Caco-2 (cell line): ENCODE results near the gene WNT3A. TPM values are rescaled to one million over a fixed set of nuclear protein-coding genes. Genes with fewer than 3 reads are reported as not detected.

Experiments
- BruUV-seq: library from RNA; stranded (reverse); fragments of 400-500 nt; replicated peaks from 2 replicates; lab custom pipeline; 2021; lab: Mats Ljungman, UMichigan
- CTCF ChIA-PET: fragments of 300-600 bp; sonication (Branson Sonifier 250); formaldehyde crosslinking; loops from one replicate; lab custom pipeline; 2022; ENCODE audit warnings: antibody characterized with exemption; lab: Charles Lee
- POLR2A ChIA-PET: fragments of 300-600 bp; sonication (Branson Sonifier 250); formaldehyde crosslinking; loops from one replicate; lab custom pipeline; 2022; ENCODE audit warnings: antibody characterized with exemption; lab: Charles Lee
- DNase-seq, 2 experiments: peaks; one replicate each; pipeline versions ENCODE4 v3.0.0 to v3.0.0-alpha.2; 2020 to 2022
- H3K27me3 ChIP-seq: replicated peaks from 2 replicates; pipeline ENCODE4 v1.6.0; 2011; ENCODE audit warnings: low read length; ENCODE audit not compliant: control insufficient read depth, insufficient read depth
- H3K36me3 ChIP-seq: 2 replicates; pipeline ENCODE4 v1.5.1; 2011; ENCODE audit warnings: low read length; ENCODE audit not compliant: control insufficient read depth, insufficient read depth
- H3K4me1 ChIP-seq: fragments of 250-450 bp; sonication (Bioruptor Pico); 2 replicates; pipeline ENCODE4 v1.5.1; 2020; ENCODE audit warnings: mild to moderate bottlenecking
- H3K4me3 ChIP-seq: 2 replicates; pipeline ENCODE4 v1.5.1; 2011; ENCODE audit warnings: low read depth, mild to moderate bottlenecking, control low read depth, low read length
- H3K9me3 ChIP-seq: fragments of 250-450 bp; sonication (Bioruptor Pico); 2 replicates; pipeline ENCODE4 v1.5.1; 2020; ENCODE audit warnings: mild to moderate bottlenecking, moderate library complexity
- H3K27ac Mint-ChIP-seq: one replicate; pipeline ENCODE4 v1.8.0; 2022; ENCODE audit warnings: mixed read lengths; ENCODE audit not compliant: unreplicated experiment
- H3K27me3 Mint-ChIP-seq: one replicate; pipeline ENCODE4 v1.8.0; 2022; ENCODE audit warnings: mixed read lengths; ENCODE audit not compliant: insufficient read depth, unreplicated experiment
- H3K36me3 Mint-ChIP-seq: one replicate; pipeline ENCODE4 v1.8.0; 2022; ENCODE audit warnings: mild to moderate bottlenecking, mixed read lengths; ENCODE audit not compliant: insufficient read depth, unreplicated experiment
- H3K4me1 Mint-ChIP-seq: one replicate; pipeline ENCODE4 v1.8.0; 2022; ENCODE audit warnings: low read depth, mixed read lengths; ENCODE audit not compliant: unreplicated experiment
- H3K4me3 Mint-ChIP-seq: one replicate; pipeline ENCODE4 v1.8.0; 2022; ENCODE audit warnings: mild to moderate bottlenecking, moderate library complexity, mixed read lengths; ENCODE audit not compliant: unreplicated experiment
- H3K9me3 Mint-ChIP-seq: one replicate; pipeline ENCODE4 v1.8.0; 2022; ENCODE audit warnings: mixed read lengths; ENCODE audit not compliant: unreplicated experiment
- CTCF ChIP-seq, 2 experiments: fragments of 200-600 bp in 1 of 2; IDR thresholded peaks; 1 replicate in 1 of 2; 2 replicates in 1 of 2; pipeline versions ENCODE4 v1.5.1 to v1.8.0; 2011 to 2022; ENCODE audit warnings: antibody characterized with exemption in 1 of 2, control low read depth in 1 of 2, inconsistent platforms in 1 of 2, low read depth in 1 of 2, low read length in 1 of 2, mild to moderate bottlenecking in 1 of 2, moderate library complexity in 1 of 2; ENCODE audit not compliant: insufficient read depth in 1 of 2, severe bottlenecking in 1 of 2, unreplicated experiment in 1 of 2
- intact Hi-C: fragments of 100-400 bp; cut with micrococcal nuclease; formaldehyde crosslinking; loops from one replicate; pipeline ENCODE4 v1.10.0; 2022; ENCODE audit not compliant: unreplicated experiment
- total RNA-seq: library from RNA; stranded (reverse); gene quantifications from 2 replicates; pipeline ENCODE4 v1.2.3, GENCODE V29; 2022

Gene WNT3A
- total RNA-seq, 1 experiment from 2014 or later: 0.09 TPM

GRCh38 chr1:228047183-228047466 is 40.3 kb downstream of the WNT3A start:
- H3K36me3 Mint-ChIP-seq: no peaks in the 10 kb centered on the region
- no peak overlapping the region for H3K27ac Mint-ChIP-seq
- H3K9me3 ChIP-seq: no peaks in the 10 kb centered on the region
- no peaks in the 10 kb centered on the region for H3K9me3 Mint-ChIP-seq
- H3K4me1 Mint-ChIP-seq: no peaks in the 10 kb centered on the region
- H3K4me1 ChIP-seq: no peaks in the 10 kb centered on the region
- no peak overlapping the region for H3K4me3 ChIP-seq
- H3K27me3 Mint-ChIP-seq: no peaks in the 10 kb centered on the region
- no TSS peak for BruUV-seq
- intact Hi-C loops: no loop called here
- no peak for TF ChIP-seq CTCF (IDR thresholded peaks at IDR 0.05; ENCODE audit: insufficient read depth in 1 of 2, low read depth in 1 of 2, low read length in 1 of 2, severe bottlenecking in 1 of 2, unreplicated experiment in 1 of 2)
- H3K4me3 Mint-ChIP-seq: no peak overlapping the region
- no peak for DNase-seq
- ChIA-PET POLR2A (no interaction called here), CTCF (no interaction called here)
- H3K27me3 ChIP-seq: no peaks in the 10 kb centered on the region
- no peaks in the 10 kb centered on the region for H3K36me3 ChIP-seq

DNA sequence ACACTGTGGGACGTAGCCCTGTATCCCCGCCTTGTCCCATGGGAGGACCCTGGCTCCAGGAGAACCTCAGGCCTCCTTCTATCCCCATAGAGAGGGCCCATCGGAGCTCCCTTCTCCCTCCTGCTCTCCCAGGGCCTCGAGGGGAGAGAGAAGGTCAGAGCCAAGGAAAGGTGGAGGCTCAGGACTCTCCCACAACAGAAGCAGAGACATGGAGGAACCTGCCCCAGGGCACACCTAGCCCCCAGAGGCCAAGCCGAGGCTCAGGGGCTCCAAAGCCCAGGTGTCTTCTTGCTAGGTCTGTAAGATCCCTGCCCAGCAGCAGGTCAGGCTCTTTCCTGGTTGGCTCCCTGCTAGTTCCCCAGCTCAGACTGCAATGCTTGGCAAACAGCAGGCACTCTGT is 41.3 kb downstream of the WNT3A start:
- TF ChIP-seq CTCF (IDR thresholded peaks at IDR 0.05; ENCODE audit: insufficient read depth in 1 of 2, low read depth in 1 of 2, low read length in 1 of 2, severe bottlenecking in 1 of 2, unreplicated experiment in 1 of 2): no peak
- DNase-seq: no peak
- Mint-ChIP-seq H3K9me3 (no peaks in the 10 kb centered on the region), H3K27me3 (peaks cover 2% of the 10 kb centered on the region), H3K4me1 (no peaks in the 10 kb centered on the region), H3K36me3 (no peaks in the 10 kb centered on the region), H3K4me3 (no peak overlapping the region), H3K27ac (no peak overlapping the region)
- Histone ChIP-seq H3K4me1 (no peaks in the 10 kb centered on the region), H3K4me3 (no peak overlapping the region), H3K27me3 (no peaks in the 10 kb centered on the region), H3K36me3 (no peaks in the 10 kb centered on the region), H3K9me3 (no peaks in the 10 kb centered on the region)
- POLR2A ChIA-PET: no interaction called here
- no TSS peak for BruUV-seq
- CTCF ChIA-PET: interaction anchor here (1.5 kb wide), 1 partner anchor 11 kb away, joined by 5 read pairs; no protein-coding TSS in a partner anchor
- intact Hi-C loops: no loop called here

DNA sequence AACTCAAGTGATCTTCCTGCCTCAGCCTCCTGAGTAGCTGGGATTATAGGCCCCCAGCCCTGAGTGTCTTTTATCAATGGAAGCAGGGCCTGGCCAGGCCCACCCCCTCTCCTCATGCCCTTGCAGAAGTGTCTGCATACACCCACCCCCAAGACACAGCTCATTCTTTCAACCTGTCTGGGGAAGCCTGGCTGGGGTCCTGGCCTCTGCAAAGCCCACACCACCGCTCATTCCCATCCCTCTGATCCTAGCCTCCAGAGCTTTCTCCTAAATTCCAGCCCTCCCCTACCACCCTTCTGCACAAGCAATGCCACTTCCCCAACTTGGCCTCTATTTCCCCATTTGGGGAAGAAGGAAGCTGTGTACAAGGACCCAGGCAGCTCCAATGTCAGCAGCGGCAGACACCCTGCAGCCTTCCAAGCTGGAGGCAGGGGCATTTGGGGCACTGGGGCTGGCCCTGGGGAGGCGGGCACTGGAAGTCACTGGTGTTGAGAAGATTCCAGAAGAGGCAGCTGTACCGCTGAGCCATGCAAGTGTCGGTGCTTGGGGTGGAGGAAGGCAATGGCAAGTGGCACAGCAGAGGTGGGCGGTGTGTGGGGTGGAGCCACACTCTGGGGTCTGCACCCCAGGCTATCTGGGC is 42.0 kb downstream of the WNT3A start:
- Histone ChIP-seq H3K4me3 (no peak overlapping the region), H3K36me3 (no peaks in the 10 kb centered on the region), H3K9me3 (no peaks in the 10 kb centered on the region), H3K27me3 (no peaks in the 10 kb centered on the region), H3K4me1 (no peaks in the 10 kb centered on the region)
- no TSS peak for BruUV-seq
- H3K4me1 Mint-ChIP-seq: no peaks in the 10 kb centered on the region
- CTCF ChIA-PET: interaction anchor here (0.5 to 1.5 kb wide), 2 partner anchors 11 to 253 kb away, joined by 4 to 5 read pairs; no protein-coding TSS in a partner anchor
- H3K27me3 Mint-ChIP-seq: peaks cover 5% of the 10 kb centered on the region
- no peak overlapping the region for H3K27ac Mint-ChIP-seq
- no peak overlapping the region for H3K4me3 Mint-ChIP-seq
- no peak for TF ChIP-seq CTCF (IDR thresholded peaks at IDR 0.05; ENCODE audit: insufficient read depth in 1 of 2, low read depth in 1 of 2, low read length in 1 of 2, severe bottlenecking in 1 of 2, unreplicated experiment in 1 of 2)
- intact Hi-C loops: no loop called here
- no peaks in the 10 kb centered on the region for H3K36me3 Mint-ChIP-seq
- H3K9me3 Mint-ChIP-seq: no peaks in the 10 kb centered on the region
- POLR2A ChIA-PET: no interaction called here
- no peak for DNase-seq
